ENCODE measurements around the gene FRG2C. TPM values are rescaled to one million over a fixed set of nuclear protein-coding genes. Genes with fewer than 3 reads are reported as not detected.
"Not testable (repeated sequence)": the region's sequence is repeated elsewhere in the genome, so short reads cannot be mapped to it uniquely, and the experiment has no call there.

Gene FRG2C
- total RNA-seq, 1 experiment from 2014 or later = not detected

DNA sequence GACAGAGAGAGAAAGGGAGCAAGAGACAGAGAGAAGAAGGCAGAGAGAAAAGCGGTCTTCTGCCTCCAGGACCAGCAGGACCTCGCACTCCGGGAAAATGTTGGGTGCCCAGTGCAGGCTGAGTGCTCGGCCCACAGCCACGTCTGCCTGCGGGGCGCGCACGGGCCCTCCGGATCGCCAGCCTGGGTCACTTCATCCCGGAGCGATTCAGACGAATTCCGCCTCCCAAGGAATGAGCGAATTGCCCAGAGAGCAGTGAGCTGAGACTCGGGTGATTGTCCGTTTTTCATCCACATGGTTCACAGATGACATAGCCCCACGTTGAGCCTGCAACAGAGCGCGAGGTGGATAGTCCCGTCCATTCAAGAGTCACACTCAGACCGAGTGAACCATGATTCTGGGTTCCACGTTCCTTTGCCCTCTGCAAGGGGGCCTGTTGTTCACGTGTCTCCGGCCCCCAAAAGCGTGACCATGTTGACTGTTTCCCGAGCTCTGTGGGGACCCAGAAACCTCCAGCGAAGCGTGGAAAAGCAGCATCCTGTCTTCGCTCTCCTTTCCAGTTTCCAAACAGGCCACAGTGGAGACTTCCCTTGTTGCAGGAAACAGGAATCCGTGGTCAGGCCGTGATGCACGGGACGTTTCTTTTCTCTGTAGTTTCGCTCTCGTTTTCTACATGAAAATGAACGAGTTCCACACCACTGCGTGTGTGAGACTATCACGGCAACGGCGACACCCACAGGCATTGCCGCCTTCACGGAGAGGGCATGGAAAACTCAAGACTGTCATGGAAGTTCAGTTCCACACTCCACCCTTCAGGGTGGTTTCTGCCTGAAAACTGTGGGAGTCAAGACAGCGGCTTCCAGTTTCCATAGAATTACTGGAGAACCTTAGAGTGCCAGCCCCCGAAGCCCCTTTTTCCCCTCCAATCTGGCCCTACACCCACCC is 3.9 kb downstream of the FRG2C start:
- H3K27ac ChIP-seq (ENCODE audit: low read depth, low read length, poor library complexity, severe bottlenecking); H3K36me3 ChIP-seq (ENCODE audit: insufficient read depth, low read length, poor library complexity, severe bottlenecking); intact Hi-C loops (cut with micrococcal nuclease; ENCODE audit: unreplicated experiment); DNase-seq (ENCODE audit: low spot score); CTCF ChIA-PET; H3K27me3 ChIP-seq (replicated peaks; ENCODE audit: insufficient read depth, low read depth, low read length, poor library complexity); BruUV-seq (replicated peaks); H3K4me1 ChIP-seq (ENCODE audit: insufficient read depth, low read length, poor library complexity, severe bottlenecking); POLR2A ChIA-PET (ENCODE audit: low non-redundant PET); H3K9me3 ChIP-seq (ENCODE audit: low read depth, low read length, poor library complexity, severe bottlenecking); H3K4me3 ChIP-seq (ENCODE audit: low read depth, low read length, poor library complexity, severe bottlenecking): not testable (repeated sequence)

DNA sequence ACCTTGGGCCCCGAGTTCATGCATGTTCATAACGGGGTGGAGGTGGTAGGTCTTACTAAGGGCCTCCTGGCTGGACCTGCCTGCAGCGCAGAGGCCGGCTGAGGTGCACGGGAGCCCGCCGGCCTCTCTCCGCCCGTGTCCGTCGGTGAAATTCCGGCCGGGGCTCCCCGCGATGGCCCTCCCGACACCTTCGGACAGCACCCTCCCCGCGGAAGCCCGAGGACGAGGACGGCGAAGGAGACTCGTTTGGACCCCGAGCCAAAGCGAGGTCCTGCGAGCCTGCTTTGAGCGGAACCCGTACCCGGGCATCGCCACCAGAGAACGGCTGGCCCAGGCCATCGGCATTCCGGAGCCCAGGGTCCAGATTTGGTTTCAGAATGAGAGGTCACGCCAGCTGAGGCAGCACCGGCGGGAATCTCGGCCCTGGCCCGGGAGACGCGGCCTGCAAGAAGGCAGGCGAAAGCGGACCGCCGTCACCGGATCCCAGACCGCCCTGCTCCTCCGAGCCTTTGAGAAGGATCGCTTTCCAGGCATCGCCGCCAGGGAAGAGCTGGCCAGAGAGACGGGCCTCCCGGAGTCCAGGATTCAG is 4.7 kb downstream of the FRG2C start:
- DNase-seq (ENCODE audit: low spot score); intact Hi-C loops (cut with micrococcal nuclease; ENCODE audit: unreplicated experiment); H3K4me1 ChIP-seq (ENCODE audit: insufficient read depth, low read length, poor library complexity, severe bottlenecking); CTCF ChIA-PET; H3K36me3 ChIP-seq (ENCODE audit: insufficient read depth, low read length, poor library complexity, severe bottlenecking); H3K27me3 ChIP-seq (replicated peaks; ENCODE audit: insufficient read depth, low read depth, low read length, poor library complexity); H3K4me3 ChIP-seq (ENCODE audit: low read depth, low read length, poor library complexity, severe bottlenecking); BruUV-seq (replicated peaks); H3K9me3 ChIP-seq (ENCODE audit: low read depth, low read length, poor library complexity, severe bottlenecking); POLR2A ChIA-PET (ENCODE audit: low non-redundant PET); H3K27ac ChIP-seq (ENCODE audit: low read depth, low read length, poor library complexity, severe bottlenecking): not testable (repeated sequence)

DNA sequence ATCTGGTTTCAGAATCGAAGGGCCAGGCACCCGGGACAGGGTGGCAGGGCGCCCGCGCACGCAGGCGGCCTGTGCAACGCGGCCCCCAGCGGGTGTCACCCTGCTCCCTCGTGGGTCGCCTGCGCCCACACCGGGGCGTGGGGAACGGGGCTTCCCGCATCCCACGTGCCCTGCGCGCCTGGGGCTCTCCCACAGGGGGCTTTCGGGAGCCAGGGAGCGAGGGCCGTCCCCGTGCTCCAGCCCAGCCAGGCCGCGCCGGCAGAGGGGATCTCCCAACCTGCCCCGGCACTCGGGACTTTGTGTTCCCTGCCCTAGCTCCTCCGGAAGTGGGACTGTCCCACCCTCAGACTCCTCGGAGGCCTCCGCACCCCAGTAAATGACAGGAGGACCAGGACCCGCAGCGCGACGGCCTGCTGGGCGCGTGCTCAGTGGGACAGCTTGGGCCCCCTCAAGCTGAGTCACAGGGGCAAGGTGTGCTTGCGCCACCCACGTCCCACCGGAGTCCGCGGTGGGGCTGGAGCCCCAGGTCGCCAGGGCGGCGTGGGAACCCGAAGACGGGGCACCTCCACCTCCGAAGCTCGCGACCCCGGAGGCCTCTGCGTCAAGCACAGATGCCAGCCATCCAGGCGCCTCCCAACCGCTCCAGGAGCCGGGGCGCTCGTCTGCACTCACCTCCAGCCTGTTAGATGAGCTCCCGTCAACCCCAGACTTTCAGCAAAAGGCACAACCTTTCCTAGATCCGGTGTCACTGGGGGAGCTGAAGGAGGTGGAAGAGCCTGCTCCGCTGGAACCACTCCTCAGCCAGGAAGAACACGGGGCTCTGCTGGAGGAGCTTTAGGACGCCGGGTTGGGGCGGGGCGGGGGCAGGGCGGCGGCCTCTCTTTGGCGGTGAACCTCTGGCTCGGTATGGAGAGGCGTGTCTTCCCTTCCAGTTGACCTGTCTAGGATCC is 5.5 kb downstream of the FRG2C start:
- POLR2A ChIA-PET (ENCODE audit: low non-redundant PET); H3K9me3 ChIP-seq (ENCODE audit: low read depth, low read length, poor library complexity, severe bottlenecking); H3K27me3 ChIP-seq (replicated peaks; ENCODE audit: insufficient read depth, low read depth, low read length, poor library complexity); BruUV-seq (replicated peaks); CTCF ChIA-PET; H3K4me3 ChIP-seq (ENCODE audit: low read depth, low read length, poor library complexity, severe bottlenecking); H3K4me1 ChIP-seq (ENCODE audit: insufficient read depth, low read length, poor library complexity, severe bottlenecking); H3K36me3 ChIP-seq (ENCODE audit: insufficient read depth, low read length, poor library complexity, severe bottlenecking); intact Hi-C loops (cut with micrococcal nuclease; ENCODE audit: unreplicated experiment); DNase-seq (ENCODE audit: low spot score); H3K27ac ChIP-seq (ENCODE audit: low read depth, low read length, poor library complexity, severe bottlenecking): not testable (repeated sequence)

DNA sequence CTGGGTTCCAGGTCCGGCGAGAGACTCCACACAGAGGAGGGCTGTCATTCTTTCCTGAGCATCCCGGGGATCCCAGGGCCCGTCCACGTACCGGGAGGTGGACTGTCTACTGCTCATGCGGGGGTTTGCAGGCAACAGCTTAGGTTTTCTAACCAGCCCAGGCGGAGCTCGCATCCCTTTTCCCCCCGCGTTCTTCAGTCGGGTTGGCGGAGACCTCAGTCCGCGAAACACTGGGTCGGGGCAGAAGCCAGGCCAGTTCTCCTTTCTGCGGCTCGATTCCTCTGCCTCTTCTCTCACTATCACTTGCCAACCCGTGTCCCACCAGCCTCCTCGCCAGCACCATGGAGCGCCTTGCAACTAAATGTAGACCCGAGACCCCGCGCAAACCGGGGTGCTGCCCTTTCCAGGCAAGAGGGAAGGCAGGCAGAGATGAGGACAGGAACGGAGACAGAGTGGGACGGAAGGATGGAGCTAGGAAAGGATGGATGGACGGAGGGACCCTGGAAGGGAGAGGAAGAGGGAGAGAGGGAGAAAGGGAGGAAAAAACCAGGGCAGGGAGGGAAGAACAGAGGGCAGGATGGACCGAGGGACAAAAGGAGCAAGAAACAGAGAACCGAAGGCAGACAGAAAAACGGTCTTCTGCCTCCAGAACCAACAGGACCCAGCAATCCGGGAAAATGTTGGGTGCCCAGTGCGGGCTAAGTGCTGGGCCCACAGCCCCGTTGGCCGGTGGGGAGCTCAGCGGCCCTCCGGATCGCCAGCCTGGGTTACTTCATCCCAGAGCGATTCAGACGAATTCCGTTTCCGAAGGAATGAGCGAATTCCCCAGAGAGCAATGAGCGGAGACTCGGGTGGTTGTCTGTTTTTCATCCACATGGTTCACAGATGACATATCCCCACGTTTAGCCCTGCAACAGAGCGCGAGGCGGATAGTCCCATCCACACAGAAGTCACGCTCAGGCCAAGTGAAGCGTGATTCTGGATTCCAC is 6.5 kb downstream of the FRG2C start:
- H3K4me1 ChIP-seq (ENCODE audit: insufficient read depth, low read length, poor library complexity, severe bottlenecking); POLR2A ChIA-PET (ENCODE audit: low non-redundant PET); BruUV-seq (replicated peaks); H3K9me3 ChIP-seq (ENCODE audit: low read depth, low read length, poor library complexity, severe bottlenecking); DNase-seq (ENCODE audit: low spot score); H3K27ac ChIP-seq (ENCODE audit: low read depth, low read length, poor library complexity, severe bottlenecking); H3K27me3 ChIP-seq (replicated peaks; ENCODE audit: insufficient read depth, low read depth, low read length, poor library complexity); H3K36me3 ChIP-seq (ENCODE audit: insufficient read depth, low read length, poor library complexity, severe bottlenecking); CTCF ChIA-PET; H3K4me3 ChIP-seq (ENCODE audit: low read depth, low read length, poor library complexity, severe bottlenecking); intact Hi-C loops (cut with micrococcal nuclease; ENCODE audit: unreplicated experiment): not testable (repeated sequence)

DNA sequence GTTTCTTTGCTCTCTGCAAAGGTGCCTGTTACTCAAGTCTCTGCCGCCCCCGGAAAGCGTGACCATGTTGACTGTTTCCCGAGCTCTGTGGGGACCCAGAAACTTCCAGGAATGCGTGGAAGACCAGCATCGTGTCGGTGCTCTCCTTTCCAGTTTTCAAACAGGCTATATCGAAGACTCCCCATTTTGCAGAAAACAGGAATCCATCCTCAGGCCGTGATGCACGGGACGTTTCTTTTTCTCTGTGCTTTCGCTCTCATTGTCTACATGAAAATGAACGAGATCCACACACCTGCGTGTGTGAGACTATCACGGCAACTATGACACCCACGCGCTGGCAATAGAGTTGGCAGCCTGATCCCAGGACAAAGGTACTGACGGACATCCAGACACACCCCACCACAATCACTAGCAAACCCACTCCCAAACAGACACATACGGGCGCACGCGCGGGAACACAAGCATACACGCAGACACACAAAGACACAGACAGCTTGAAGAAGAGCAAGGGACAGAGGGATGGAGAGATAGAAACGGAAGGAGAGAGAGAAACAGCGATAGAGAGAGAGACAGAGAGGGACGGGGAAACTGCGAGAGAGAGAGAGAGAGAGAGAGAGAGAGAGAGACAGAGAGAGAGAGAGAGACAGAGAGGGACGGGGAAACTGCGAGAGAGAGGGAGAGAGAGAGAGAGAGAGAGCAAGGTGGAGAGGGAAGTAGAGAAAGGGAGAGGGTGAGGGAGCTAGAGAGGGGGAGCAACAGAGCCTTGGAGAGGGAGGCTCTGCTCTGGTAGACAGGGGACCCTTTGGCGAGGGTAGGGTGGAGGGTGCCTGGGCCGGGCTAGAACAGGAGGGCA is 7.4 kb downstream of the FRG2C start:
- intact Hi-C loops (cut with micrococcal nuclease; ENCODE audit: unreplicated experiment); H3K4me1 ChIP-seq (ENCODE audit: insufficient read depth, low read length, poor library complexity, severe bottlenecking); CTCF ChIA-PET; H3K27me3 ChIP-seq (replicated peaks; ENCODE audit: insufficient read depth, low read depth, low read length, poor library complexity); H3K9me3 ChIP-seq (ENCODE audit: low read depth, low read length, poor library complexity, severe bottlenecking); DNase-seq (ENCODE audit: low spot score); POLR2A ChIA-PET (ENCODE audit: low non-redundant PET); H3K27ac ChIP-seq (ENCODE audit: low read depth, low read length, poor library complexity, severe bottlenecking); H3K36me3 ChIP-seq (ENCODE audit: insufficient read depth, low read length, poor library complexity, severe bottlenecking); BruUV-seq (replicated peaks): not testable (repeated sequence)
- H3K4me3 ChIP-seq (ENCODE audit: low read depth, low read length, poor library complexity, severe bottlenecking) = peak overlapping the region; percentile 34

All from A673 (cell line).